Globus pallidus (tissue), 1 donor: ENCODE measurements around the gene CTNNA2.

Source experiments
- DNase-seq: peaks from one replicate; pipeline ENCODE4 v3.0.0-alpha.2; 2015; ENCODE audit warnings: low spot score

The CTNNA2 gene

DNA sequence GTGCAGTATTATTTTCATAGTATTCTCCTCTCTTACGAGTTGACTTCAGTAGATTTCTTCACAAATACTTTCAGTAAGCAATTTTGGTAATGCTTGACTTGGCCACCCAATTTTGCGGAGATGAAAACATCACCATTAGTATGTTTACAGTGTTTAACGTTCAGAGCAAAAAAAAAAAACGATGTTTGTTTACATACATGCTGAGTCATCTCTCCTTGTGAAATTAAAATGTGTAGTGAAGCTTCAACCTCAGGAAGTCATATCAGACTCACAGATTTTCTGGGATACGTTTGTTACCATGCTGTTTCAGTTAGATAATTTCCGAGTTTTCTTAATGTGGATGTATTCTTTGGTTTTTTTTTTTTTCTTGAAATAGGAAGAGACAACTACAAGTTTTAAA is 100.1 kb downstream of the CTNNA2 start:
- no peak for DNase-seq

- DNase-seq, result no peak
Observed at GRCh38 chr2:79619442-79619841, 106.6 kb downstream of the CTNNA2 start.

- DNase-seq, result no peak
Observed at GRCh38 chr2:79619976-79620375, 107.1 kb downstream of the CTNNA2 start.

DNA sequence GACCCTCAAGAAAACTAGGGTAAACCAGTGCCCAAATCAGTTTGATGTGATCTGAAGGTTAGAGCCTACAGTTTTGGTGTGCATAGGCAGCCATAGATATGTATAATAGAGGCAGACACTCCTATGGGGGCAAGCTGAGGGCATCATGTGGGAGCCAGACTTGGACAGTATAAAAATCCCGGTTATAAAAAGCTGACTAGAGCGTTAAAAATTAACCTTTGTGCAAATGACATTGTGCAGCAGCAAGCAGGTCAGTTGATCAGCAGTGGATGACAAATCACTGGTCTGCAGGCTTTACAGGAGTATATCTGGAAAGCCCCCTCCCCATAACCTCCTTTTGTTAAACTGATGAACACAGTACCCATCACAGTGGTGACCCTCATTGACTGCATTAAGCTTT is 107.8 kb downstream of the CTNNA2 start:
- DNase-seq, result no peak

DNA sequence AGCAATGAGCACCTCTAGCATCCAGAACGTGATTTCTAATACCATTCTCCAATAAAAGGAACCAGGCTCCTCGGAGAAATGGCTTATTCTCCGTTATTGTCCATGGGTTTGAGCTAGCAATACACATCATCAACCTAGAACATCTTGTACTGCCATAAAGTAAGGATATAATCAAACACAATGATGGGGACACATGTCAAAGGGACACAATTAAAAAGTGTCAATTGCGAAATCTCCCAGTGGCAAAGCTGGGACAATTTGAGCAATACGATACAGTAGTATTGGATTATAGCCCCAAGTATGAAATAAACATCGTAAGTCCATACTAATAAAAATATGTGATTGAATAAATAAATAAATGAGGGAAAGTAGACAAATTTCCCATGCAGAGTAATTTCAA is 108.4 kb downstream of the CTNNA2 start:
- DNase-seq, result no peak

- DNase-seq, result no peak
Observed at GRCh38 chr2:79621755-79622154, 108.9 kb downstream of the CTNNA2 start.

DNA sequence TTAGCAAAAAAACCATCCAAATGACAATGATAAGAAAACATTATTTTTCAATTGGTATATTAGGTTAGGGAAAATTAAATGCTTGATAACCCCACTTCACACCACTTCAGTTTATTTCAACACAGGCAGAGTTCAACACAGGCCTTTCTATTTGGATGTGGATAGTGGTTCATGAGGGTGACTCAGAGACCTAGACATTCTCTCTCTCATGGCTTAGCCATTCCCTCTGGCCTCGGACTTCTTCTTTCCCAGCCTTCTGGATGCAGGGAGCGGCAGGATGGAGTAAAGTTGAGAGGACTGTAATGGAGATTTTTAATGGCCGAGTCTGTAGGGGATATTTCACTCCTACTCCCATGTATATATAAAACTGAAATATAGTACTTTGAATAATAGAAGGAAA is 109.7 kb downstream of the CTNNA2 start:
- DNase-seq, result no peak

DNA sequence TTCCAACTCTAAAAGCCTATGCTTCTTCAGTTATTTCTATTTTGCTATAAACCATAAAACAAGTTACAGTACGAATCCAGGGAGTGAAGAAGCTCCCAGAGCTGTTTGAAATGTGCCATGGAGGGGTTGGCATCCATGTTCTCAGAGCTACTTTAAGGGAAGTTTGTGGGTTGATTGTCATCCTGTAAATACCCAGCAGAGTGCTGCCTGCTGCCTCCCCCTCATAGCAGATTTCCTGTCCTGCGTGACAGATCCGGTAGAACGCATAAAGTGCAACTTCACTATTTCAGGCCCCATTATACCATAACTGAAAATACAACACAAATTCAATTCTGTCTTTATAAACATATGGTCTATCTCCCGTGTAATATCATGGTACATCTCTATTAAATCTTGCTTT is 114.4 kb downstream of the CTNNA2 start:
- no peak for DNase-seq

- no peak for DNase-seq
Observed at GRCh38 chr2:79630060-79630459, 117.2 kb downstream of the CTNNA2 start.

DNA sequence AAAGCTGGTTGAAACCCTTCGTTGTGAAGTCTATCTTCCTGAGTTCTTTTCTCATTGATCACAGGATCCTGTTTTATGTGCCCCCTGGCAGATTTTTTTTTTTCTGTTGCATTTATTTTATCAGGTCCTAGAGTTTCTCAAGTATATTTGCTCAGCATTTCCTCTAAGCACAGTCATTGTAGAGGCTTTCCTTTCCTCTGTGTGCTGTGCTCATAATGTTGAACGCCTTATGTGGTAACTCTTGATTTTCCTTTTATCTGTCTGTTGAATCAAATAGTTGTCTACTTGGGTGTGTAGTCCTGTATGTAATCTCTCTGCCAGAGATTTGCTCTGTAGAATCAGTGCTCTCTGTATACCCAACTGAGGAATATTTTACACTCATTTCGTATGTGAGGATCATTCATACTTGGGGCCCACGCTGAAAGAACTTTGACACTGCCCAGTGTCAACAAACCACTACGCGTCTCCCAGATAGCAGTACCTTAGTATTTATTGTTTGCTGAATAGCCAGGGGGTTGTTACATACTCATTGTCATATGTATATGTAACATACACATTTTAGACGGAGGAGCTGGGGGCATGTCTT is 118.2 kb downstream of the CTNNA2 start:
- no peak for DNase-seq

GRCh38 chr2:79638410-79638809 is 125.6 kb downstream of the CTNNA2 start:
- DNase-seq, result no peak

GRCh38 chr2:79638954-79639353 is 126.1 kb downstream of the CTNNA2 start:
- DNase-seq, result no peak

DNA sequence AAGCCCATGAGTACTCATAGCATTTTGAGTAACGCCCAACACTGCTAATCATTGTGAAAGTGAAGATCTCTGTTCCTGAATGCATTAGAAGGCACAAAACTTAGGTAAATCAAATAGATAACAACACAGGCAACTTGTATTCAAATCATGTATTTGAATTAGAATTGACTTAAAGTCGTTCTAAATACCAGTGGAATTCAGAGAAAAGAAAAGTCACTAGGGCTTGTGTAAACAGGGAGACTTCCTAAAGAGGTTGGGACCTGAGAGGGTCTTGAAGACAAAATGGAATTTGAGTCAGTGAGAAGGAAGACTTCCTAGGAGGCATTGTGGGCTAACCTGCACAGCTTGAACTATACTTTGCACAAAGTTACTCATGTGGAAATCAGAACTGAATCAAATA is 127.2 kb downstream of the CTNNA2 start:
- no peak for DNase-seq

DNA sequence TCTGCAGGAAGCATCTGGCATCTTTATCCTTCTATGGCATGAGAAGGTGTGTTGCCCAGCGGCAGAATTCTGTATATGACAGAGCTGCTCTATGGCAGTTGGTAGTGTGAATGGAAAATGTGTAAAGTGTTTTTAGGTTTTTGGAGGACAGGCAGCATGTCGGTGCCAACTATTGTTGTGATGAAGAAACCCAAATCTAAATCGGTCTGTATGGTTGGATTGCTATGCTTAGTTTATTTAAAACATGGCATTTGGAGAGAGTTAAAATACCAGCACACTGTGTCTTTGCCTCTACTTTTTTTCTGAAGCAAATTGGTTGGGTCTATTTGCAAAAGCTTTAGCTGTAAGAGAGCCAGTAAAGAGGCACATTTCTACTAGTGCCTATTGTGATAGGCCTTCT is 136.7 kb downstream of the CTNNA2 start:
- no peak for DNase-seq

DNA sequence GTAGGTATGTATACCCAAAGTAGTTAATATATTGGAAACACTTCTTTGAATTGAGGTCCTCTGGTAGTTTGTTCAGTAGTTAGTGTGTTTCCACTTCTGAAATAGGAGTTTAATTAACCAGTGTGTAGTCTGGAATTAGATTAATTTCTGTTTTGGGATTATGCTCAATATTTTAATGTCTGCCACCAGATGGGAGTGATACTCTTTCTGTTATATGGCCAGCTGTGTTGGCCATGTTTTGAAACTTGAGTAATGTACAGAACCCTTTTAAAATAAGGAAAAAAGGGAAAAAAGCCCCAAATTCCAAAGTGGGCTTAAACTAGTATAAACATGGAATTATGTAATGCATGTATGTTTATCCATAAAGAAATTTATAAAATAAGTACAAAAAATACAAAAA is 147.7 kb downstream of the CTNNA2 start:
- peak; percentile 29 for DNase-seq

- DNase-seq, result no peak
Observed at GRCh38 chr2:79665091-79665490, 152.2 kb downstream of the CTNNA2 start.

DNA sequence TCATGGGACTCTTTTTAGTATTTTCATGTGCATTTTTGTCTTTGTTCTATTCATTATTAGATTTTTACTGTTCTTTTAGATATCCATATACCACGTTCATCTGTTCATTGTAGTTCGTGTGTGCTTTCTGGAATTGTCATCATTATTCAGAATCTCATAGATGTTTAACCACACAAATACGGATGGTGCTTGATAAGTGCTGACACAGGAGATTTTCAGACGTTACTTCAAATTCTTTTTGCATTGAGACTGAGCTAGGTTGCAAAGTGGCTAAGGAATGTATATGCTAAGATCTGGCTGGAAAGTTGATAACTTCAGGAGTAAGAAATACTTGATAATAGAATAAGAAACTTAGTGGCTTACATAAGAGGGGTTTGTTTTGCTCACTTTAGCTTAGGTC is 153.6 kb downstream of the CTNNA2 start:
- DNase-seq, result no peak

GRCh38 chr2:79669714-79670113 is 156.9 kb downstream of the CTNNA2 start:
- no peak for DNase-seq

DNA sequence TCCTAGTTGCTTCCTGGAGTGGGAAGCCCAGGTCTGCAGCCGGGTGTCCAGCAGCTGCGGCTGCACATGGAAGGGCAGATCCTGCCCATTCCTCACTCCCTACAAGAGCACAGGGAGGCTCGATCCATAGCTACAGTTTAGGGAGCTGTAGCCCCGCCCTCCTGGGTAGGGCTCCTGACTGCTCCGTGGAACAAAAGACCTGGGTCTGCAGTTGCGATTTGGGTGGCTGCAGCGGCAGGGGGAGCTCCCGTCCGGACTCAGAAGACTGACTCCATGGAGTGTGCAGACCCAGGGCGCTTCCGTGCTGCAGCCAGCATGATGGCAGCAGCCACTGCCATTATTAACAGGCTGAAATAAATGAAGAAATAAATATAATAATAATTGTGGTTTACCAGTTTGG is 157.3 kb downstream of the CTNNA2 start:
- no peak for DNase-seq

DNA sequence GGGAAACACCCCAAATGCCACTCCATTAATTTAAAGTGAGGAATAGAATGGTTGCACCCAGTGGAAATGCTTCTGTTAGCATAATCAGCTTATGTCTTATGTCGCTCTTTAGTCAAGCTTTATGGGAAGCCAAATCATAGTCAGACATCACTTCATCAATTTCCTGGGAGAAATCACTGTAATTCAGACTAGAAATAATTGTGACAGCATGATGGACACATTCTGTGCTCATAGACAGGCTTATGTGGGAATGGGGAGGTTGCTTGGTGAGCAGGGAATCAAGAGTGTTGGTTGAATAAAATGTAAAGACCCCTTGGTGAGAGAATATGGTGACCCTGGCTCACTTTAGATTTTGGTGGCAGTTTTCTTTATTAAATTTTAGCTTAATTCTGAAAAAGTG is 174.0 kb downstream of the CTNNA2 start:
- no peak for DNase-seq

- no peak for DNase-seq
Observed at GRCh38 chr2:79695248-79695647, 182.4 kb downstream of the CTNNA2 start.

GRCh38 chr2:79697200-79697599 is 184.3 kb downstream of the CTNNA2 start:
- no peak for DNase-seq

GRCh38 chr2:79700651-79701050 is 187.8 kb downstream of the CTNNA2 start:
- DNase-seq, result no peak

DNA sequence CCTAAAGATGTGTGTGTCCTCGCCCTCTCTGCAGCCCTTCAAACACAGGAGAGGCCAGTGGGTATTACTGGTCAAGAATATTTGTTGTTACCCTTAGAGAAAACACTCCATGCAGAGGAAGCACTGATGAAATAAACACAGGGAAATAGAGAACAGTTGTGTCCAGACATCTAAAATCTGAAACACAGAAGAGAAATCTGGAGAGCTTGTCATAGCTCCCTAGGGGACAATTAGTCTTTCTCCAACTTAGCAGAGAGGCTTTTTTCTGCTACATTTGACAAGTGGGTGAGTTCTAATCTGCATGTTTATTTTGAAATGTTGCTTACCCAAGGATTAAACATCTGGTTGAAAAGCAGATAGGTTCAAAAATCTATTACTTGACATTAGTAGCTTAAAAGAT is 190.1 kb downstream of the CTNNA2 start:
- DNase-seq, result no peak

- DNase-seq, result no peak
Observed at GRCh38 chr2:79711098-79711497, 198.2 kb downstream of the CTNNA2 start.
